ENCODE results near the gene JOSD1. TPM values are rescaled to one million over a fixed set of nuclear protein-coding genes. Genes with fewer than 3 reads are reported as not detected.

JOSD1 gene
- total and polyA plus RNA-seq, 5 experiments from 2014 or later: 6.7 to 52.6 (median 8.2) TPM

DNA sequence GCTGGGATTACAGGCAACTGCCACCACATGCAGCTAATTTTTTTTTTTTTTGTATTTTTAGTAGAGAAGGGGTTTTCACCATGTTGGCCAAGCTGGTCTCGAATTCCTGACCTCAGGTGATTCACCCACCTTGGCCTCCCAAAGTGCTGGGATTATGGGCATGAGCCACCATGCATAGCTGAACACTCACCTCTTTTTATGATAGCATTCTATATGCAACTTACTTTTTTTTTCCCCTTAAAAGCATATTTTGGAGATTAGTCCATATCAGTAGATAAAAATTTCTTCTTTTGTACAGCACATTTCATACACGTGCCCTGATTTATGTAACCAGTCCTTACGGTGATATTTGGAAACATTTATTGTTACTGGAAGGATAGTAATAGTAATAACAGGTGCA, 19.6 kb upstream of the JOSD1 start:
- Mint-ChIP-seq H3K36me3 (peaks cover 7 to 94% (median 12%) of the 10 kb centered on the region in 3 donors), H3K27me3 (no peaks in the 10 kb centered on the region), H3K4me1 (peaks cover 7 to 14% (median 11%) of the 10 kb centered on the region in 4 donors), H3K9me3 (no peaks in the 10 kb centered on the region), H3K27ac (no peak overlapping the region), H3K4me3 (no peak overlapping the region)
- DNase-seq: no peak
- POLR2A ChIA-PET: interaction anchor here (1.0 to 37.2 kb wide), 4 partner anchors 9 to 62 kb away, joined by 3 to 1495 read pairs (median 6); partner anchors contain the start of gene SUN2
- no peak for ATAC-seq

- H3K27ac Mint-ChIP-seq: no peak overlapping the region
- no peak for ATAC-seq
- H3K4me1 Mint-ChIP-seq: peaks cover 11 to 15% (median 14%) of the 10 kb centered on the region in 4 donors
- no peaks in the 10 kb centered on the region for H3K27me3 Mint-ChIP-seq
- H3K36me3 Mint-ChIP-seq: peaks cover 0 to 84% (median 9%) of the 10 kb centered on the region in 3 donors
- H3K9me3 Mint-ChIP-seq: no peaks in the 10 kb centered on the region
- POLR2A ChIA-PET: interaction anchor here (0.7 to 1.8 kb wide), 5 partner anchors 10 to 63 kb away, joined by 3 to 7 read pairs (median 4); partner anchors contain the start of gene GTPBP1
- no peak overlapping the region for H3K4me3 Mint-ChIP-seq
- no peak for DNase-seq
Measured at GRCh38 chr22:38719196-38719595, 18.5 kb upstream of the JOSD1 start.

DNA sequence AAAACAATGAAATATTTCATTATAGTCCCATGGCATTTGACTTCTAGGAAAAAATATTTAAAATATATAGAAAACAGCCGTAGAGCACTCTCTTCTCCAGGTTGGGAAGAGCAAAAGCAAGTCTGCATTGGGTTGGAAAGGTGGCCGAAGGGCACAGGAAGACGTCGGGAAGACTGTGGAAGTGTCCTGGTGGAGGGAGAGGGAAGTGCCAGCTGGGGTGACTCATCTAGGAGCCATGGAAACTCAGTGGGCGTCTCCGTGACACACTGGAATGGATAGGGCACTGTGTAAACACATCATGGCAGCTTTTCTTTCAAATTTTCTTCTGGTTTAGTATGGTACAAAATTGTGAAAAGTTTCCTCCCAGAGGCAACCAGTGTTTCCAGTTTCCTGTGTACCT, 17.7 kb upstream of the JOSD1 start:
- POLR2A ChIA-PET: interaction anchor here (0.5 to 1.2 kb wide), 3 partner anchors 12 to 388 kb away, joined by 3 read pairs; no protein-coding TSS in a partner anchor
- DNase-seq (no peak), ATAC-seq (peak in 1 of 2 donors; percentile 41)
- Mint-ChIP-seq H3K36me3 (peaks cover 0 to 76% (median 9%) of the 10 kb centered on the region in 3 donors), H3K9me3 (no peaks in the 10 kb centered on the region), H3K27me3 (no peaks in the 10 kb centered on the region), H3K4me3 (no peak overlapping the region), H3K4me1 (peaks cover 17 to 21% (median 20%) of the 10 kb centered on the region in 4 donors), H3K27ac (peak overlapping the region in 2 of 10 donors; percentile 44 to 50)

DNA sequence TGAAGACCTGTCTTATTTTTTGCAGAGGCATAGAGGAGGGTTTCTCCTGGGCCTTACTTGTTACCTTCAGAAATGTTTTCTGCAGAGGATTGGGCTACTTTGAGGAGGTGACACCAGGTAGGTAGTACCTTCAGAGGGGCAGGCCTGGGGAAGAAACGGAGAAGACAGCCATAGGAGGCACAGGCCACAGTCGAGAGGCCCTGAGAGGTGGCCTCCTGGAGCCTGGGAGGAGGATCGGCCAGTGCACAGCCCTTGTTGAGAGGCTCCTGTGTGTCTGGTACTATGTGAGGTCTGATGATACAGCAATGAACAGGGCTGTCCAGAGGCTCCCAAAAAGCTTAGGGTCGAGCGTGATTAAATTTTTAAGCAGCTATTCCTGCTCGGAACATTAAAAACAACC, 16.5 kb upstream of the JOSD1 start:
- DNase-seq (no peak), ATAC-seq (no peak)
- no peaks in the 10 kb centered on the region for H3K9me3 Mint-ChIP-seq
- POLR2A ChIA-PET: interaction anchor here (0.6 kb wide), 1 partner anchor 14 kb away, joined by 5 read pairs; no protein-coding TSS in a partner anchor
- H3K27me3 Mint-ChIP-seq: no peaks in the 10 kb centered on the region
- peaks cover 0 to 69% (median 9%) of the 10 kb centered on the region in 3 donors for H3K36me3 Mint-ChIP-seq
- peaks cover 25 to 33% (median 31%) of the 10 kb centered on the region in 4 donors for H3K4me1 Mint-ChIP-seq
- no peak overlapping the region for H3K4me3 Mint-ChIP-seq
- peak overlapping the region in 2 of 10 donors; percentile 29 to 58 for H3K27ac Mint-ChIP-seq

GRCh38 chr22:38716826-38717225, 16.1 kb upstream of the JOSD1 start:
- POLR2A ChIA-PET: interaction anchor here (1.5 kb wide), 1 partner anchor 8 kb away, joined by 4 read pairs; no protein-coding TSS in a partner anchor
- Mint-ChIP-seq H3K4me1 (peaks cover 28 to 37% (median 35%) of the 10 kb centered on the region in 4 donors), H3K4me3 (no peak overlapping the region), H3K27ac (peak overlapping the region in 1 of 10 donors; percentile 41), H3K9me3 (no peaks in the 10 kb centered on the region), H3K27me3 (no peaks in the 10 kb centered on the region), H3K36me3 (peaks cover 0 to 69% (median 9%) of the 10 kb centered on the region in 3 donors)
- DNase-seq: no peak
- ATAC-seq: no peak

GRCh38 chr22:38716271-38716670, 15.5 kb upstream of the JOSD1 start:
- Mint-ChIP-seq H3K36me3 (peaks cover 0 to 68% (median 9%) of the 10 kb centered on the region in 3 donors), H3K4me1 (peaks cover 26 to 41% (median 37%) of the 10 kb centered on the region in 4 donors), H3K9me3 (no peaks in the 10 kb centered on the region), H3K4me3 (no peak overlapping the region), H3K27me3 (no peaks in the 10 kb centered on the region), H3K27ac (peak overlapping the region in 2 of 10 donors; percentile 41)
- POLR2A ChIA-PET: interaction anchor here (1.5 to 2.0 kb wide), 2 partner anchors 9 to 18 kb away, joined by 4 to 5 read pairs; no protein-coding TSS in a partner anchor
- ATAC-seq: no peak
- no peak for DNase-seq

DNA sequence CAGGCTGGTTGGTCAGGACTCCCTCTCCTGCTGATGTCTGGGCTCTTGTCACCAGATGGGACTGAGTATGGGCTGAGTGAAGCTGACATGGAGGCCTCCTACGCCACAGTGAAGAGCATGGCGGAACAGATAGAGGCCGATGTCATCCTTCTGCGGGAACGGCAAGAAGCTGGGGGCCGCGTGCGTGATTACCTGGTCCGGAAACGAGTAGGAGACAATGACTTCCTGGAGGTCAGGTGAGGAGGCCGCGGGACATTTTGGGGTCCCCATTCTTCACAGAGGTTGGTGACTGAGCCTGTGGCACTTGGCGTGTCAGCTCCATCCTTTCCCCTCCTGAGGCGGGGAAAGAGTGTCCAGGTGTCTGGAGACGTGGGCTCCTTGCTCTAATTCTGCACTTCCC, 15.1 kb upstream of the JOSD1 start:
- Mint-ChIP-seq H3K27ac (peak overlapping the region in 3 of 10 donors; percentile 36 to 86 (median 52)), H3K36me3 (peaks cover 0 to 68% (median 9%) of the 10 kb centered on the region in 3 donors), H3K27me3 (no peaks in the 10 kb centered on the region), H3K9me3 (no peaks in the 10 kb centered on the region), H3K4me3 (no peak overlapping the region), H3K4me1 (peaks cover 28 to 45% (median 41%) of the 10 kb centered on the region in 4 donors)
- no peak for DNase-seq
- no peak for ATAC-seq
- POLR2A ChIA-PET: interaction anchor here (1.5 to 2.0 kb wide), 3 partner anchors 9 to 19 kb away, joined by 4 to 10 read pairs (median 5); partner anchors contain the start of gene GTPBP1

DNA sequence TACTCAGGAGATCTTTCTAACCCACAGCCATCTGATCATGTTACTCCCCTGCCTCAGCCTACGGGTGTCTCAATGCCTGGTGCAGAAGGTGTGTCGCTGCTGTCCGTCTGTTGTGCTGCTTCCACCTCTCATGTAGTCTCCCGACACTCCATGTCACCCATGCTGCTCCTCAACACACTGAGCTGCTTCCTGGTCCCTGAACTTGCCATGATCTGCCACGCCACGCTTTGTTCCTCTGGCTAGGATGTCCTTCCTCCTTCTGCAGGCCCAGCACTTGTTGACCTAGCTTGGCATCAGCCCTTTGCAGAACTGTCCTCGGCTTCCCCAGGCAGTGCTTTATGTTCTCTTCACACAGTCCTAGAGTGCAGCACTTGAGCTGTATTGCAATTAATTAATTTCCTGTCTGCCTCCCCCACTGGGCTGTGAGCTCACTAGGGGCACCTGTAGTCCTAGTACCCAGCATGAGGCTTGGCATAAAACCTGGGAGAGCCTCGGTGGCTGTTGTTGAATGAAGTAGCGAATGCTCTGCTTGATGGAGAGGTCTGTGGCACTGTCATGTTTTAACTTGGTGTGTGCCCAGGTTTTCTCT, 14.5 kb upstream of the JOSD1 start:
- POLR2A ChIA-PET: interaction anchor here (0.7 to 2.0 kb wide), 4 partner anchors 9 to 37 kb away, joined by 4 to 10 read pairs (median 6); partner anchors contain the start of gene GTPBP1
- DNase-seq (no peak), ATAC-seq (no peak)
- Mint-ChIP-seq H3K4me1 (peaks cover 30 to 51% (median 47%) of the 10 kb centered on the region in 4 donors), H3K27ac (peak overlapping the region in 9 of 10 donors; percentile 30 to 86 (median 52)), H3K4me3 (no peak overlapping the region), H3K36me3 (peaks cover 0 to 68% (median 9%) of the 10 kb centered on the region in 3 donors), H3K9me3 (no peaks in the 10 kb centered on the region), H3K27me3 (no peaks in the 10 kb centered on the region)

GRCh38 chr22:38713921-38714320, 13.2 kb upstream of the JOSD1 start:
- POLR2A ChIA-PET: no interaction called here
- Mint-ChIP-seq H3K27ac (peak overlapping the region in 7 of 10 donors; percentile 41 to 88 (median 49)), H3K4me1 (peaks cover 36 to 64% (median 58%) of the 10 kb centered on the region in 4 donors), H3K36me3 (peaks cover 0 to 60% (median 9%) of the 10 kb centered on the region in 3 donors), H3K9me3 (no peaks in the 10 kb centered on the region), H3K4me3 (no peak overlapping the region), H3K27me3 (no peaks in the 10 kb centered on the region)
- no peak for DNase-seq
- ATAC-seq: no peak

DNA sequence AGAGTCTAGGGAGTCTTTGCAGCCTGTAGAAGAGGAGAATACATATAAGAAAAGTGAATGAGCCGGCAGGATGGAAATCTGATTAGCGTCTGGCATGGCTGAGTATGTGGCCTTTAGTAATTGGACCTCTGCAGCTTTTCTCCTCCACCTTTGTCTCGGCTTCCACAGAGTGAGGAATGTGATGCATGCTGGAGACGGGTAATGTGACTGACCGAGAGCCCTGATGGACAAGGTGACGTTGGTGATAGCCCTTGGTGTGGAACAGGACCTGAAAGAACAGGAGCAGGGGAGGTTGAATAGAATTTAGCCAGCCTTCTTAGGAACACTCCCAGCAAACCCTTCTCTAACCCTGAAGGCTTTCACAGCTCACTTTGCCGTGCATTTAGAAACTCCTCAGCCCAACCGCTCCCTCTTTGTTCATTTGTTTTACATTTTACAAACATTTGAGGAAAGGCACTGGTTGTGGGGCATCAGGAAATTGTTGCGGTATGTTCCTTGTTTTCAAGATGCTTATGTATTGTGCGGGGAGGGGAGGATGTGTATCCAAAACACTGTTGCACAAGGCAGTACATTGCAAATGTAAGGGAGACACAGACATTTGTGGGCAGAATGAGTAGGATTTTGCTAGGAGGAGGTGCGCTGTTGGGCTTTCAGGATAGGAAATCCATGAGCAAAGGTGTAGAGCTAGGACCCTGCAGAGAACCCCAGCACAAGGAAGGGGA, 11.9 kb upstream of the JOSD1 start:
- Mint-ChIP-seq H3K27me3 (no peaks in the 10 kb centered on the region), H3K27ac (peak overlapping the region in 8 of 10 donors; percentile 4 to 88 (median 69)), H3K9me3 (no peaks in the 10 kb centered on the region), H3K36me3 (peaks cover 0 to 49% (median 9%) of the 10 kb centered on the region in 3 donors), H3K4me3 (peak overlapping the region in 1 of 10 donors; percentile 43), H3K4me1 (peaks cover 43 to 77% (median 70%) of the 10 kb centered on the region in 4 donors)
- POLR2A ChIA-PET: no interaction called here
- ATAC-seq: no peak
- DNase-seq: no peak

DNA sequence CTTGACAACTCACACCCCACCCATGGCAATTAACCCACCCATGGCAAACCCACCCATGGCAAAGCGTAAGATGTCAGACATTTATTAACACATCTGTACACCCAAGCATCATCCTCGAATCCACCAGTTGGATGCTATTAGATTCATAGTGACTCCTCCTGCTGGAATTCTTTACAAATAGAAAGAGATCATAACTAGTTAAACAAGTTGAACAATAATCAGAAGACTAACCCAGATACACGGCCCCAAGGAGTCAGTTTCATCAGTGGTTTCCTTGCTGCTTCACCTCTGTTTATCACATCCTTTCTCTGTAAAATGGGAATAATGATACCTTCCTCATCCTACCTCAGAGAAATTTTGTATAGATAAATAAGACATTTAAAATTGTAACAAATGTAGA, 10.1 kb upstream of the JOSD1 start:
- Mint-ChIP-seq H3K36me3 (peaks cover 0 to 32% (median 0%) of the 10 kb centered on the region in 3 donors), H3K9me3 (no peaks in the 10 kb centered on the region), H3K4me3 (no peak overlapping the region), H3K27ac (peak overlapping the region in 2 of 10 donors; percentile 8 to 26), H3K27me3 (no peaks in the 10 kb centered on the region), H3K4me1 (peaks cover 50 to 90% (median 81%) of the 10 kb centered on the region in 4 donors)
- ATAC-seq (no peak), DNase-seq (no peak)
- POLR2A ChIA-PET: interaction anchor here (2.4 to 3.1 kb wide), 2 partner anchors 22 to 29 kb away, joined by 7 to 12 read pairs; partner anchors contain the start of gene TOMM22

DNA sequence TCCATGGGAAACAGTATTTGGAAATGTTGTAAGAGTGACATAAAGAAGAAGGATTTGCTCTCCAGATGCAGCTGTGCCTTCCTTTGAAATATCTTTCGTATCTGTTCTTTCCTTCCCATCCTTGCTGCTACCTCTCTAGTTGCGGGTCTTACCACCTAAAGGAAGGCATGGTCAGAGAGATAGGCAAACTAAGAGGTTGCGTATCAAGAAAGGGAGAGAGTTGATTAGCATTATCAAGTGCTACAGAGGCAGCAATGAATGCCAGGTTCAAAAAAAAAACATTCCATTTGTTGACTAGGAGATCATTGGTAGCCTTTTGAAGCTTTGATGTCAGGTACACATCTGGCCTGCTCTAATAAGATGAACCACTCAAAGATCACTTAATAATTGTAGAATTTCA, 9.6 kb upstream of the JOSD1 start:
- POLR2A ChIA-PET: interaction anchor here (1.2 to 3.1 kb wide), 4 partner anchors 15 to 42 kb away, joined by 6 to 12 read pairs (median 6); partner anchors contain the start of gene TOMM22
- no peak for ATAC-seq
- Mint-ChIP-seq H3K27ac (peak overlapping the region in 2 of 10 donors; percentile 26 to 53), H3K27me3 (no peaks in the 10 kb centered on the region), H3K4me1 (peaks cover 48 to 86% (median 82%) of the 10 kb centered on the region in 4 donors), H3K9me3 (no peaks in the 10 kb centered on the region), H3K4me3 (no peak overlapping the region), H3K36me3 (peaks cover 0 to 26% (median 0%) of the 10 kb centered on the region in 3 donors)
- no peak for DNase-seq

All from naive thymus-derived CD8-positive, alpha-beta T cell (primary cell).